ENCODE data around the gene ARID5B.

Gene ARID5B

DNA sequence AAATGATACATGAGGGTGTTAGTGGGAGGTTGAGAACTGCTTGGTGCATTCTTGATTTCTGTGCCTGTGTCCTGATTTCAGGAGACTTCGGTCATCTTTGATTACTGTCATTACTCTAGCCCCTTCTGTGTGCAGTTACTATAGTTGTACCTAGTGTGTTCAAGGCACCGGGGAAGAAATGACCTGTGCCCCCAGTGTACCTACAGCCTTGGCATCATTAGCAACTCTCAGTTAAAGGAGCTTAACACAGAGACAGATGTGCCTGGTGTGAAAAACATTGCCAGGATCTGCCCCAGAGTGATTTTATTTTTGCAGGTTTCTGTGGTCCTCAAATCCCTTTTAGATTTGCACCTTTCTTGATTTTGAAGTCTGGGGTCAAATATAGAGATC lies 62.2 kb downstream of the ARID5B start:
- no peak overlapping the region for H3K9ac ChIP-seq (ENCODE audit: low read length)
- H3K9me3 ChIP-seq (ENCODE audit: control insufficient read depth, low read depth, low read length): no peaks in the 10 kb centered on the region
- H3K4me3 ChIP-seq (ENCODE audit: low read length): no peak overlapping the region
- H3K4me1 ChIP-seq (ENCODE audit: control insufficient read depth, low read depth, low read length): peaks cover 7% of the 10 kb centered on the region
- no peaks in the 10 kb centered on the region for H3K27me3 ChIP-seq (ENCODE audit: control insufficient read depth, insufficient read depth, low read length)
- no peaks in the 10 kb centered on the region for H3K36me3 ChIP-seq (ENCODE audit: control insufficient read depth, low read depth, low read length)
- H3K27ac ChIP-seq (ENCODE audit: low read length): no peak overlapping the region

GRCh38 chr10:61964059-61964709 lies 62.7 kb downstream of the ARID5B start:
- Histone ChIP-seq H3K36me3 (ENCODE audit: control insufficient read depth, low read depth, low read length) (no peaks in the 10 kb centered on the region), H3K9me3 (ENCODE audit: control insufficient read depth, low read depth, low read length) (no peaks in the 10 kb centered on the region), H3K27me3 (ENCODE audit: control insufficient read depth, insufficient read depth, low read length) (no peaks in the 10 kb centered on the region), H3K4me3 (ENCODE audit: low read length) (no peak overlapping the region), H3K9ac (ENCODE audit: low read length) (no peak overlapping the region), H3K4me1 (ENCODE audit: control insufficient read depth, low read depth, low read length) (peaks cover 7% of the 10 kb centered on the region), H3K27ac (ENCODE audit: low read length) (no peak overlapping the region)

DNA sequence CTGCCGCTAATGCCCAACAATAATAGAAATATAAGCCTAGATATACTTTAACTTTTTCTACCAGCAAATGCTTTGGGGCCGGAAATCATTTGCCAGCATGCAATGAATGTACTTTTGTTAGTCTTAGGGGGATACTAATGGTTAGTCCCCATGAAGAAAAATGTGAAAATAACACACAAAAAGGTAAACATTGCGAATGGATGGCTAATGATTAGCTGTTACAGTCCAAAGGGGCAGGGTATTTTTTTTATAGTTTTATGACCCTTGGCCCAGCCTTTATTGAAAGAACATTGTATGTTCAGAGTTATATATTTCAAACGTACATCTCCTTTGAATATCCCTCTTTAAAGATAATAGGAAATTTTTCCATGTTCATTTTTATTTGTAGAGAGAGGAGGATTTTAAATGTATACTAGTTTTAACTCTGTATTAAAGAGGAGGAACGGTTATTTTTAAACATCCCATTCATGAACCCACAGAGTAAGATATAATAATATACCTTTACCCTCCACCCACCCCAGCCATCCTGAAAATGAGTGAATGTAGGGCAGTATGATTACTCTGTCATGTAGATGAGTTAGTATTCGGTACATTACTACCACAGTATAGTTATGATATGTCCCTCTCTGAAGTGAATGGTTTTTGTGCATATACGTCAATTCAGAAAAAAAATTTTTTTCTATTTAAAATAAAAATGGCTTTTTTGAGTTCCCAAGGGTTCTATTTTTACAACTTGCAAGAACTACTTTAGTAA lies 63.6 kb downstream of the ARID5B start:
- Histone ChIP-seq H3K4me3 (ENCODE audit: low read length) (no peak overlapping the region), H3K4me1 (ENCODE audit: control insufficient read depth, low read depth, low read length) (peaks cover 7% of the 10 kb centered on the region)

DNA sequence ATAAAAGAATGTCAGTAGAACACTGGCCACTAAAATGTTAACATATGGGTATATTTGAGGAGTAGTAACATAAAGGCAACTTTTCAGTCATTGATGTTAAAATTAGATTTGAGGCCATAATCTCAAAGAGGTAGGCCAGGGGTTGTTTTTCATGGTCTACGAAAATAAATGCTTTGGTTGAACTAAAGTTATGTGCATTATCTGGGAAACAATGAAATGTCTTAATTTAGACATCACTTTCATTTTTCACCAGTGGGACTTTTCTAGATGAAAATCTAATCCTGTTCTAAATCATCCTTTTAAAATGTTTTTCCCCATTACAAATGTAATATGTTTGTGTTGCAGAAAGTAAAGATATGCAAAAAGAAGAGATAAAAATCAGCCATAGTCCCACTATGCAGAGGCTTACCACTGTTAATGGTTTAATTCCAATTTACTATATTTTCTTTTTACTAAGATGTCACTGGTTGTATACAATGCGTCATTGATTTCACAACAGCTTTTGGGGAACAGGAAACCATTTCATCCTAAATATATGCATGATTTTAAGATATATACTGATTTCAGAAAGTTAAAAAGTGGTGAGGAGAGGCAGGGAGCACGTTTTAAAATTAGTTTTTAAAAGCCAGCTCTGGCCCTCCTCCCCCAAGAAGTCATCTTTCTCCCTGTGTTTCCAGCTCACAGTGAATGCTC lies 64.3 kb downstream of the ARID5B start:
- no peaks in the 10 kb centered on the region for H3K9me3 ChIP-seq (ENCODE audit: control insufficient read depth, low read depth, low read length)
- H3K36me3 ChIP-seq (ENCODE audit: control insufficient read depth, low read depth, low read length): no peaks in the 10 kb centered on the region
- H3K9ac ChIP-seq (ENCODE audit: low read length): no peak overlapping the region
- H3K4me1 ChIP-seq (ENCODE audit: control insufficient read depth, low read depth, low read length): peaks cover 7% of the 10 kb centered on the region
- H3K27ac ChIP-seq (ENCODE audit: low read length): no peak overlapping the region
- no peaks in the 10 kb centered on the region for H3K27me3 ChIP-seq (ENCODE audit: control insufficient read depth, insufficient read depth, low read length)
- H3K4me3 ChIP-seq (ENCODE audit: low read length): no peak overlapping the region

More for the DNA sequence above, 63.6 kb downstream of the ARID5B start:
- Histone ChIP-seq H3K9me3 (ENCODE audit: control insufficient read depth, low read depth, low read length) (no peaks in the 10 kb centered on the region), H3K36me3 (ENCODE audit: control insufficient read depth, low read depth, low read length) (no peaks in the 10 kb centered on the region), H3K27ac (ENCODE audit: low read length) (no peak overlapping the region), H3K9ac (ENCODE audit: low read length) (no peak overlapping the region), H3K27me3 (ENCODE audit: control insufficient read depth, insufficient read depth, low read length) (no peaks in the 10 kb centered on the region)

- no peaks in the 10 kb centered on the region for H3K9me3 ChIP-seq (ENCODE audit: control insufficient read depth, low read depth, low read length)
- H3K4me3 ChIP-seq (ENCODE audit: low read length): no peak overlapping the region
- H3K27ac ChIP-seq (ENCODE audit: low read length): no peak overlapping the region
- no peaks in the 10 kb centered on the region for H3K27me3 ChIP-seq (ENCODE audit: control insufficient read depth, insufficient read depth, low read length)
- peaks cover 7% of the 10 kb centered on the region for H3K4me1 ChIP-seq (ENCODE audit: control insufficient read depth, low read depth, low read length)
- H3K9ac ChIP-seq (ENCODE audit: low read length): no peak overlapping the region
- H3K36me3 ChIP-seq (ENCODE audit: control insufficient read depth, low read depth, low read length): no peaks in the 10 kb centered on the region
Observed at GRCh38 chr10:61967298-61967697, 65.8 kb downstream of the ARID5B start.

- H3K27ac ChIP-seq (ENCODE audit: low read length): no peak overlapping the region
Observed at GRCh38 chr10:61970182-61971002, 68.9 kb downstream of the ARID5B start.

DNA sequence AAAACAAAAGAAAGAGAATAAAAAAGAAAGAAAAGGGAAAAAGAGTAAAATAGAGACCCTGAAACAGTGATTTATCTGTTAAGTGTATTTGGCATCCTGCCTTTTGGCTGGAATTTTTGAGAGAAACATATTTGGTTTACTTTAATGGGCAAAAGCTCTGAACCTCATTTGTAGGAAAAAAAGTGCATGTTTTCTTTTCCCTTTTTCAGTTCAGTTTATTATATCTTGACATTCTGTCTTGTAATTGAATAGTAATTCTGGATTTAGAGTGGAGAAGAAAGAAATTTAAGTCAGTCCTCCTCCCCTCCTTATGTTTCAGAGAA lies 69.5 kb downstream of the ARID5B start:
- Histone ChIP-seq H3K9me3 (ENCODE audit: control insufficient read depth, low read depth, low read length) (no peaks in the 10 kb centered on the region), H3K27ac (ENCODE audit: low read length) (no peak overlapping the region), H3K4me3 (ENCODE audit: low read length) (no peak overlapping the region), H3K9ac (ENCODE audit: low read length) (no peak overlapping the region), H3K4me1 (ENCODE audit: control insufficient read depth, low read depth, low read length) (no peaks in the 10 kb centered on the region), H3K36me3 (ENCODE audit: control insufficient read depth, low read depth, low read length) (no peaks in the 10 kb centered on the region), H3K27me3 (ENCODE audit: control insufficient read depth, insufficient read depth, low read length) (no peaks in the 10 kb centered on the region)

More at GRCh38 chr10:61970182-61971002, 68.9 kb downstream of the ARID5B start:
- H3K9me3 ChIP-seq (ENCODE audit: control insufficient read depth, low read depth, low read length): no peaks in the 10 kb centered on the region
- H3K4me1 ChIP-seq (ENCODE audit: control insufficient read depth, low read depth, low read length): no peaks in the 10 kb centered on the region
- no peaks in the 10 kb centered on the region for H3K36me3 ChIP-seq (ENCODE audit: control insufficient read depth, low read depth, low read length)
- H3K4me3 ChIP-seq (ENCODE audit: low read length): no peak overlapping the region
- H3K27me3 ChIP-seq (ENCODE audit: control insufficient read depth, insufficient read depth, low read length): no peaks in the 10 kb centered on the region
- no peak overlapping the region for H3K9ac ChIP-seq (ENCODE audit: low read length)

DNA sequence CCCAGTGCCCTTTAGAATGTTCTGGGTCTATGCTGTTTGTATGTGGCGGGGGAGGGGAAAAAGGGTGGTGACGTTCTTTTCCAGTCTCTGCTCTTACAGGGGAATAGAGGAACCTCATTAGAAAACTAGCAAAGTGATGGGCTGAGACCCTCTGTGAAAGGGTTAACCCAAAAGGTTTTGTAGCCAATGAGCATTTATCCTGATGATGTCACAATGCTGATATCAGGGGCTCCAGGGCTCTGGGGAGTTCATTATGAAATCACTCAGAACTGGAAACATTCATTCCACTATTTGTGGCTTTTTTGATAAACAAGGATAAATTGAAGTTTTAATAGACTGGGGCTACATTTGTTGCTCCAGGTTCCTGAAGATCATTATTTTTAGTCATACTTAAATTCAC lies 71.7 kb downstream of the ARID5B start:
- H3K27me3 ChIP-seq (ENCODE audit: control insufficient read depth, insufficient read depth, low read length): no peaks in the 10 kb centered on the region
- no peaks in the 10 kb centered on the region for H3K36me3 ChIP-seq (ENCODE audit: control insufficient read depth, low read depth, low read length)
- no peaks in the 10 kb centered on the region for H3K9me3 ChIP-seq (ENCODE audit: control insufficient read depth, low read depth, low read length)
- no peaks in the 10 kb centered on the region for H3K4me1 ChIP-seq (ENCODE audit: control insufficient read depth, low read depth, low read length)
- H3K4me3 ChIP-seq (ENCODE audit: low read length): no peak overlapping the region
- H3K9ac ChIP-seq (ENCODE audit: low read length): no peak overlapping the region
- no peak overlapping the region for H3K27ac ChIP-seq (ENCODE audit: low read length)

DNA sequence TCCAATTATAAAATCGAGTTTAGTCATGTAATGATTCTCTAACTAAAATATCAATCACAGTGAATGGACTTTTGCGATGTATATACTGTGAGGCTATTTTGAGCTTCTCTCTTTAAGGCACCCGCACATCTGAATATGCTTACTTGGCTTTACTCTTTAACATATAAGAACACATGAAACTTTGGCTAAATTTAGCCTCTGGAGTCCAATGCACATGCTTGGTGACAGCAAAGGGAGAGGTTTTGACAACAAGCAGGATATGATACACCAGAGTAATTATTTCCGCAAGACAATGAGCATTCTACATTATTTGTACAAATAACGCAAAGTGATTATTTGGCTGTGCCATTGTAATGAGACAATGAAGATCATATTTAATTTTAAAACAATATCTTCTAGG lies 72.4 kb downstream of the ARID5B start:
- no peaks in the 10 kb centered on the region for H3K36me3 ChIP-seq (ENCODE audit: control insufficient read depth, low read depth, low read length)
- no peaks in the 10 kb centered on the region for H3K27me3 ChIP-seq (ENCODE audit: control insufficient read depth, insufficient read depth, low read length)
- no peak overlapping the region for H3K9ac ChIP-seq (ENCODE audit: low read length)
- no peak overlapping the region for H3K4me3 ChIP-seq (ENCODE audit: low read length)
- H3K9me3 ChIP-seq (ENCODE audit: control insufficient read depth, low read depth, low read length): no peaks in the 10 kb centered on the region
- H3K27ac ChIP-seq (ENCODE audit: low read length): no peak overlapping the region
- no peaks in the 10 kb centered on the region for H3K4me1 ChIP-seq (ENCODE audit: control insufficient read depth, low read depth, low read length)

DNA sequence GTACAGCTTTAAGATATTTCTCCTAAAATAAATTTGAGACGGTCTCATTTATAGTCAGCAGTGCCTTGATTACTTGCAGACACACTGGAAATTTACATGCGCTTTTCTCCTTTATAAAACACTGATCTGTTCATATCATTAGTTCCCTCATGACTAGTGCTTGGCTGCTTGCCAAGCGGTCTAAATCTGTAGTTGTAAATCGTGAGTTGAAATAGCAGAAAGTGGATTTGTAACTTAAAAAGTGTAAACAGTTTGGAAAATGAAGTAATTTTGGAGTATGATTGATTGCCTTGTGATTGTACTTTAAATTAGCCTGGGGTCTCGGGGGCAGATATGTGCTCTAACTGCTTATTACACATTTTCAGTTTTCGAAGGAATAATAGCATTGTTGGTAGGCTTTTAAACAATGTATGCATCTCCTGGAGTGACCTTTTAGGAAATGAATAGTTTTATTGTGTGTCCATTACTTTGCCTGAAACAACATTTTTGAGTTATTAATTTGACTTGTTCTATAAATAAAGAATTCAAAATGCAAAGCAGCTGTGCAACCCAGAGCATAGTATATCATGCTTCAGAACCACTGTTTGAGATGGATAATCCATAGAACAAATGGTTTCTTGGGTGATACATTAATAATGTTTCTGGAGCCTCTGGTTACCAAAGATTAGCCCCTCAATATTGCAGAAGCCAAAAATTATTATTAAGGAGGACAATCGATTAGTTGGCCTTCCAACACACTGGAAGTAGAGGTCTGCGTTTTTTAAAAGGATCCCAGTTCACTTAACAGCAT lies 73.3 kb downstream of the ARID5B start:
- no peaks in the 10 kb centered on the region for H3K27me3 ChIP-seq (ENCODE audit: control insufficient read depth, insufficient read depth, low read length)
- H3K27ac ChIP-seq (ENCODE audit: low read length): no peak overlapping the region
- no peaks in the 10 kb centered on the region for H3K36me3 ChIP-seq (ENCODE audit: control insufficient read depth, low read depth, low read length)
- no peak overlapping the region for H3K9ac ChIP-seq (ENCODE audit: low read length)
- no peaks in the 10 kb centered on the region for H3K9me3 ChIP-seq (ENCODE audit: control insufficient read depth, low read depth, low read length)
- H3K4me3 ChIP-seq (ENCODE audit: low read length): no peak overlapping the region
- no peaks in the 10 kb centered on the region for H3K4me1 ChIP-seq (ENCODE audit: control insufficient read depth, low read depth, low read length)

Measured in iPS-18a (cell line).